NB4 (cell line): ENCODE results near the gene FUT7.
"Not testable (repeated sequence)": the region's sequence is repeated elsewhere in the genome, so short reads cannot be mapped to it uniquely, and the experiment has no call there.

Experiments
- DNase-seq: peaks from one replicate; pipeline ENCODE4 v3.0.0; 2010; ENCODE audit warnings: low read depth
- H3K4me3 ChIP-seq: one replicate; pipeline ENCODE4 v1.5.1; 2011; ENCODE audit warnings: mild to moderate bottlenecking, low read depth, low read length, moderate library complexity
- MYC ChIP-seq: IDR thresholded peaks from 2 replicates; pipeline ENCODE4 v1.6.1; 2011; ENCODE audit warnings: low read depth, low read length
- POLR2A ChIP-seq: IDR thresholded peaks from 2 replicates; pipeline ENCODE4 v1.6.1; 2011; ENCODE audit warnings: mild to moderate bottlenecking; ENCODE audit not compliant: insufficient read length; ENCODE audit errors: extremely low read depth
- TF ChIP-seq, protein P1 (sequence below): IDR thresholded peaks from one replicate; pipeline ENCODE4 v1.5.1; 2012; ENCODE audit warnings: low read depth, low read length
- TF ChIP-seq, protein P2 (sequence below): IDR thresholded peaks from 2 replicates; pipeline ENCODE4 v1.6.1; 2011; ENCODE audit warnings: low read depth, low read length

FUT7 gene

GRCh38 chr9:137034709-137035506 lies 3.0 kb upstream of the FUT7 start:
- H3K4me3 ChIP-seq, result peak overlapping the region; percentile 34
- DNase-seq, result peak; percentile 94
- TF ChIP-seq, protein P1, sequence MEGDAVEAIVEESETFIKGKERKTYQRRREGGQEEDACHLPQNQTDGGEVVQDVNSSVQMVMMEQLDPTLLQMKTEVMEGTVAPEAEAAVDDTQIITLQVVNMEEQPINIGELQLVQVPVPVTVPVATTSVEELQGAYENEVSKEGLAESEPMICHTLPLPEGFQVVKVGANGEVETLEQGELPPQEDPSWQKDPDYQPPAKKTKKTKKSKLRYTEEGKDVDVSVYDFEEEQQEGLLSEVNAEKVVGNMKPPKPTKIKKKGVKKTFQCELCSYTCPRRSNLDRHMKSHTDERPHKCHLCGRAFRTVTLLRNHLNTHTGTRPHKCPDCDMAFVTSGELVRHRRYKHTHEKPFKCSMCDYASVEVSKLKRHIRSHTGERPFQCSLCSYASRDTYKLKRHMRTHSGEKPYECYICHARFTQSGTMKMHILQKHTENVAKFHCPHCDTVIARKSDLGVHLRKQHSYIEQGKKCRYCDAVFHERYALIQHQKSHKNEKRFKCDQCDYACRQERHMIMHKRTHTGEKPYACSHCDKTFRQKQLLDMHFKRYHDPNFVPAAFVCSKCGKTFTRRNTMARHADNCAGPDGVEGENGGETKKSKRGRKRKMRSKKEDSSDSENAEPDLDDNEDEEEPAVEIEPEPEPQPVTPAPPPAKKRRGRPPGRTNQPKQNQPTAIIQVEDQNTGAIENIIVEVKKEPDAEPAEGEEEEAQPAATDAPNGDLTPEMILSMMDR, result peak; percentile 91
- peak; percentile 55 for TF ChIP-seq MYC
- no peak for TF ChIP-seq POLR2A
- TF ChIP-seq, protein P2, sequence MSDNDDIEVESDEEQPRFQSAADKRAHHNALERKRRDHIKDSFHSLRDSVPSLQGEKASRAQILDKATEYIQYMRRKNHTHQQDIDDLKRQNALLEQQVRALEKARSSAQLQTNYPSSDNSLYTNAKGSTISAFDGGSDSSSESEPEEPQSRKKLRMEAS, result peak; percentile 78

GRCh38 chr9:137034039-137034708 lies 2.3 kb upstream of the FUT7 start:
- H3K4me3 ChIP-seq, result peak overlapping the region; percentile 32
- TF ChIP-seq, protein P2, result no peak
- TF ChIP-seq POLR2A (peak; percentile 64), MYC (peak; percentile 25; the same call in 1 of the 2 replicates)
- TF ChIP-seq, protein P1, result no peak
- peak; percentile 90 for DNase-seq

- DNase-seq, result not testable (repeated sequence)
- peak overlapping the region; percentile 32 for H3K4me3 ChIP-seq
Measured at GRCh38 chr9:137033481-137033880, 1.6 kb upstream of the FUT7 start.

GRCh38 chr9:137032858-137033257 lies 970 bp upstream of the FUT7 start:
- TF ChIP-seq, protein P1, result no peak
- peak; percentile 79 for TF ChIP-seq POLR2A
- TF ChIP-seq, protein P2, result peak; percentile 89
- peak; percentile 64 for DNase-seq
- peak overlapping the region; percentile 38 for H3K4me3 ChIP-seq

DNA sequence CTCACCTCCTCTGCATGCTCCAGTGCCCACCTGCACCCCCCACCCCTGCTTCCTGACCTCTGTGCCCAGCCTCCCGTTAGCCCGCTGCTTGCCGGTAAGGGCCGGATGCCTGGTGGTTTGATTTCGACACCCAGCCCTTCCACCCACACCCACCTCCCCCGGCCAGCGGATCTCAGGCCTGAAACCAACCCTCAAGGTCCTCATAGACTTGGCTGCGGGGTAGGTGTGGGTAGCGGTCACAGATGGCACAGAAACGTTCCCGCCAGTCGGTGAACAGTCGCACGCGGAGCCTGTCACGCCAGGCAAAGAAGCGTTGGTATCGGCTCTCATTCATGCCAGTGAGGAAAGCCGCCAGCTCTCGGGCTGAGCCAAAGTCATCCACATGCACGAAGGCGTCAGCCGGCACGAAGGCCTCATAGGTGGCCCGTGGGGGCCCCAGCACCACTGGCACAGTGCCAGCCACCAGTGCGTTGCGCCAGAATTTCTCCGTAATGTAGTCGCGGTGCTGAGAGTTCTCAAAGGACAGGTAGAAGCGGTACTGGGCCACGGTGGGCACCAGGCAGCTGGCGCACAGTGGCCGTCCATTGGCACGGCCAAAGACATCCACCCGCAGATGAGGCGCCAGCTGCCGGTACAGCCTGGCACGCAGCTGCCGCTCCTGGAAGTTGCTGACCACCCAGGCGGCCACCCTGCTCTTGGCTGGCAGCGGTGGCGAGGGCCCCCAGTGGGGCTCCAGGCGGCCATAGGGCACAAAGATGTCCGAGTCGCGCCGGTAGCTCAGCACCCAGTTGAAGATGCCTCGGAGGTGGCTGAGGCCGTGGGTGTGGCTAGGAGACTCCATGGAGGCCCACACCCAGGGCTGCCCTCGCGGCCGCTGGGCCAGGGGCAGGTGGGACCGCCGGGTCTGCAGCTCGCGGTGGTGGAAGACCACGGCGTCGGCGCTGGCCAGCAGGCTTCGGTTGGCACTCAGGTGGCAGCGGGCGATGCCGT lies 1.1 kb downstream of the FUT7 start:
- H3K4me3 ChIP-seq, result peak overlapping the region; percentile 64
- peak; percentile 98 for DNase-seq
- TF ChIP-seq, protein P1, result no peak
- peak; percentile 92 for TF ChIP-seq MYC
- TF ChIP-seq, protein P2, result peak; percentile 84
- TF ChIP-seq POLR2A, result peak; percentile 53
